HCT116 (cell line): Measurements from ENCODE around the gene NAA20.

Experiments
- CTCF ChIP-seq, 3 experiments: fragments of 200-600 bp in 1 of 3; sonication (generic) in 1 of 3; IDR thresholded peaks in 2 of 3; conservative IDR thresholded peaks in 1 of 3; 2 replicates each; pipeline ENCODE4 v1.5.1; 2012 to 2017; ENCODE audit warnings: low read depth in 2 of 3, low read length in 2 of 3, antibody characterized with exemption in 1 of 3, borderline replicate concordance in 1 of 3, control low read depth in 1 of 3, mild to moderate bottlenecking in 1 of 3, mixed read lengths in 1 of 3, mixed run types in 1 of 3, moderate library complexity in 1 of 3; ENCODE audit not compliant: insufficient read depth in 1 of 3
- FOSL1 ChIP-seq: IDR thresholded peaks from 2 replicates; pipeline ENCODE4 v1.6.1; 2012; ENCODE audit warnings: low read depth
- REST ChIP-seq: IDR thresholded peaks from 2 replicates; pipeline ENCODE4 v1.6.1; 2012; ENCODE audit warnings: low read depth

- no peak for TF ChIP-seq CTCF (IDR thresholded peaks at IDR 0.05 in 2 of 3, conservative IDR thresholded peaks at IDR 0.05 in 1 of 3; ENCODE audit: borderline replicate concordance in 1 of 3, insufficient read depth in 1 of 3, low read depth in 2 of 3, low read length in 2 of 3)
- TF ChIP-seq REST = no peak
- peak; percentile 52 for TF ChIP-seq FOSL1
These were observed 23.9 kb upstream of the NAA20 start for GRCh38 chr20:19992996-19993908.
